MCF 10A (cell line): ENCODE measurements around the gene RAI1. TPM values are rescaled to one million over a fixed set of nuclear protein-coding genes. Genes with fewer than 3 reads are reported as not detected.
A peak's percentile ranks its signal among the peaks of the same experiment; 100 is the strongest.

Experiments used
- BruUV-seq: library from RNA; stranded (reverse); fragments of 400-500 nt; replicated peaks from 2 replicates; lab custom pipeline; 2021; lab: Mats Ljungman, UMichigan
- CTCF ChIA-PET: fragments of 300-600 bp; sonication (Branson Sonifier 250); formaldehyde crosslinking; extraction: SDS; loops from one replicate; lab custom pipeline; 2021; ENCODE audit warnings: antibody characterized with exemption, inconsistent platforms; lab: Yijun Ruan, JAX
- POLR2A ChIA-PET: fragments of 300-600, 350-650 bp; sonication (Branson Sonifier 250); formaldehyde crosslinking; extraction: SDS; loops from one replicate; lab custom pipeline; 2020; ENCODE audit warnings: antibody characterized with exemption, inconsistent platforms; lab: Yijun Ruan, JAX
- DNase-seq: peaks from one replicate; pipeline ENCODE4 v3.0.0-alpha.2; 2018; ENCODE audit not compliant: unreplicated experiment
- H3K27ac Mint-ChIP-seq: one replicate; pipeline ENCODE4 v1.8.0; 2022; ENCODE audit warnings: mild to moderate bottlenecking, low read depth, mixed read lengths; ENCODE audit not compliant: unreplicated experiment
- H3K27me3 Mint-ChIP-seq: one replicate; pipeline ENCODE4 v1.8.0; 2022; ENCODE audit warnings: mixed read lengths; ENCODE audit not compliant: insufficient read depth, unreplicated experiment
- H3K36me3 Mint-ChIP-seq: one replicate; pipeline ENCODE4 v1.8.0; 2022; ENCODE audit warnings: mild to moderate bottlenecking, moderate library complexity, mixed read lengths; ENCODE audit not compliant: insufficient read depth, unreplicated experiment
- H3K4me1 Mint-ChIP-seq: one replicate; pipeline ENCODE4 v1.8.0; 2022; ENCODE audit warnings: mixed read lengths; ENCODE audit not compliant: insufficient read depth, unreplicated experiment
- H3K4me3 Mint-ChIP-seq: one replicate; pipeline ENCODE4 v1.8.0; 2022; ENCODE audit warnings: mild to moderate bottlenecking, moderate library complexity, mixed read lengths; ENCODE audit not compliant: unreplicated experiment
- H3K9me3 Mint-ChIP-seq: one replicate; pipeline ENCODE4 v1.8.0; 2022; ENCODE audit warnings: mixed read lengths; ENCODE audit not compliant: unreplicated experiment
- intact Hi-C: fragments of 100-400 bp; cut with micrococcal nuclease; formaldehyde crosslinking; loops from 2 replicates; pipeline ENCODE4 v1.14.1; 2022
- total RNA-seq: library from RNA; stranded (reverse); gene quantifications from 2 replicates; pipeline ENCODE4 v1.2.3, GENCODE V29; 2022
- TF ChIP-seq, protein P1 (sequence below): fragments of 200-600 bp; IDR thresholded peaks from one replicate; pipeline ENCODE4 v1.8.0; 2022; ENCODE audit warnings: antibody characterized with exemption, mild to moderate bottlenecking; ENCODE audit not compliant: unreplicated experiment

Gene RAI1
- total RNA-seq, 1 experiment from 2014 or later: 30.4 TPM

DNA sequence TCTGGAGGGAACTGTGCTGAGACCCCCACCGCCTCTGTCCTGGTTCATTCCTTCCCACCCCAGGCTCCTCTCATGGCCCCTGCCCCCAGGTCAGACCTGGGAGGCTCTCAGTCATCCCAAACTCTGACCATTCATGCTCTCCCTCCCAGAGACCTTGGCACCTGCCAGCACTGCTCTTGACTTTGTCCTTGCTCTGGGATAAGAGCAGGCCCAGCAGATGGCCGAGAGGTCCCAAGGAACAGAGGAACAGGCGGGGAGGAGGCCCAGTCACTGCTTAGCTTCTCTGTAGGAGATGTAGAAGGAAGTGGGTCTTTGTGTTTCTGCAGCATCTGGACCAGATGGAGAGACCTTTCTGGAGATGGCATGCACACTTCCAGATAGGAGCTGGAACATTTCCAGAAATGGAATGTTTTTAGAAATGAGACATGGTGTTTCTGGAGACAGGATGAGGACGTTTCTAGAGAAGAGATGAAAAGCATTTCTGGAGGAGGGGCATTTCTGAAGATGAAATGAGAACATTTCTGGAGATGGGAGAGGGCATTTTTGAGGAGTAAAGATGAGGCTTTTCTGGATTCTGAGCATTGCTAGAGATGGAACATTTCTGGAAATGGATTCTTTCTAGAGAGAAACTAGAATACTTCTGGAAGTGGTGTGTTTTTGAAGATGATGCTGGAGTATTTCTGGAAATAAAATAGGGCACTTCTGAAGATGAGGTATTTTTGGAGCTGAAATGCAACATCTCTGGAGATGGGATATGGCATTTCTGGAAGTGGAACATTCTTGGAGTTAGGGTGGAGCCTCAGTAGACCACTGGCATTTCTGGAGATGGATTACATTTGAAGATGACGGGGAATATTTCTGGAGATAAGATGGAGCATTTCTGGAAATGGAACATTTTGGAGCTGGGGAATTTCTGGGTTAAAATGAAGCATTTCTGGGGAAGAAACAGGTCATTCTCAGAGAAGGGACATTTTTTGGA lies 55.2 kb downstream of the RAI1 start:
- CTCF ChIA-PET: interaction anchor here (0.7 kb wide), 1 partner anchor 13 kb away, joined by 3 read pairs; no protein-coding TSS in a partner anchor
- intact Hi-C loops: no loop called here
- no TSS peak for BruUV-seq
- POLR2A ChIA-PET: interaction anchor here (0.7 kb wide), 2 partner anchors 17 to 42 kb away, joined by 3 read pairs; no protein-coding TSS in a partner anchor
- H3K36me3 Mint-ChIP-seq: peaks cover 22% of the 10 kb centered on the region
- TF ChIP-seq, protein P1, sequence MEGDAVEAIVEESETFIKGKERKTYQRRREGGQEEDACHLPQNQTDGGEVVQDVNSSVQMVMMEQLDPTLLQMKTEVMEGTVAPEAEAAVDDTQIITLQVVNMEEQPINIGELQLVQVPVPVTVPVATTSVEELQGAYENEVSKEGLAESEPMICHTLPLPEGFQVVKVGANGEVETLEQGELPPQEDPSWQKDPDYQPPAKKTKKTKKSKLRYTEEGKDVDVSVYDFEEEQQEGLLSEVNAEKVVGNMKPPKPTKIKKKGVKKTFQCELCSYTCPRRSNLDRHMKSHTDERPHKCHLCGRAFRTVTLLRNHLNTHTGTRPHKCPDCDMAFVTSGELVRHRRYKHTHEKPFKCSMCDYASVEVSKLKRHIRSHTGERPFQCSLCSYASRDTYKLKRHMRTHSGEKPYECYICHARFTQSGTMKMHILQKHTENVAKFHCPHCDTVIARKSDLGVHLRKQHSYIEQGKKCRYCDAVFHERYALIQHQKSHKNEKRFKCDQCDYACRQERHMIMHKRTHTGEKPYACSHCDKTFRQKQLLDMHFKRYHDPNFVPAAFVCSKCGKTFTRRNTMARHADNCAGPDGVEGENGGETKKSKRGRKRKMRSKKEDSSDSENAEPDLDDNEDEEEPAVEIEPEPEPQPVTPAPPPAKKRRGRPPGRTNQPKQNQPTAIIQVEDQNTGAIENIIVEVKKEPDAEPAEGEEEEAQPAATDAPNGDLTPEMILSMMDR: no peak
- no peaks in the 10 kb centered on the region for H3K27me3 Mint-ChIP-seq
- no peaks in the 10 kb centered on the region for H3K9me3 Mint-ChIP-seq
- peak overlapping the region; percentile 36 for H3K27ac Mint-ChIP-seq
- H3K4me3 Mint-ChIP-seq: no peak overlapping the region
- H3K4me1 Mint-ChIP-seq: peaks cover 56% of the 10 kb centered on the region
- DNase-seq: no peak

DNA sequence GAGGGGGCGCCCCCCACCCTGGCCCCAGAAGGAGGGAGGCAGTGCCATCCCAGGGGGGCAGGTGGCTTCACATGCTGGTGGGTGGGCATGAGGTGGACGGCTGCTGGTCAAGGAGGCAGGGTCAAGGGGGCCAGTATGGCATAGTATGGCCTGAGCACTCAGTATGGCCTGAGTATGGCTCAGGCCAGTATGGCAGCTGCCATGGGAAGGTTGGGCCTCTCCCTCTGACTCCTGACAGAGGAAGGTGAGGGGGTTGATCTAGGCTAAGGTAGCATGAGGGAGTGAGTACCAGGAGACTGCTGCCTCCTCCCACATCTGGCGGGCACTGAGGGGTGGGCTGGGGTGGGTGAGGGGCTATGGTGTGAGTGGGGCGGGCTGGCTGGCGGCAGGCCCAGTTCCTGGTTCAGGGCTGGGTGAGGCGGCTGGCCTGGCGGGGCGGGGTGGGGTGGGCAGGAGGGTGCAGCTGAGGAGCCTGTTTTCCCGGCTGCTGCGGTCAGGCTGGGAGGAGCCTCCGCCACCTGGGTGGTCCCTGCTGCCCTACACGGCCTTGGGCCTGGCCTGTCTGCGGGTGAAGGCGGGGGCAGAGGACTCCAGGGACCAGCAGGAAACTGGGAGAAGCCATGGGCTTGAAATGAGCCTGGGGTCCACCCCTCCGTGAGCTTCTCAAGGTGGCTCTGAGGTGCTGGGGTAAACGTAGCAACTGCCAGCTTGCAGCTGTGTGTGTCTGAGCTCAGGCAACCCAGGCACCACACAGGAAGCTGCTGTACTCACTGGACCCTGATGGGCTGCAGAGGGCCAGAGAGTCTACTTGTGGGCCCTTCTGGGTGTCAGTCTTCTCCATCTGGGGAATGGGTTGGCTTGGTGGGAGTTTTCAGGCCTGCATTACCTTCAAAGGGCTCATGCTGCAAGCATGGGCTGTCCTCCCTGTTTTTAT lies 57.0 kb downstream of the RAI1 start:
- Mint-ChIP-seq H3K9me3 (no peaks in the 10 kb centered on the region), H3K4me1 (peaks cover 61% of the 10 kb centered on the region), H3K36me3 (peaks cover 12% of the 10 kb centered on the region), H3K27ac (peak overlapping the region; percentile 81), H3K27me3 (no peaks in the 10 kb centered on the region), H3K4me3 (peak overlapping the region; percentile 52)
- ChIA-PET CTCF (interaction anchor here (0.6 to 2.0 kb wide), 4 partner anchors 10 to 149 kb away, joined by 3 to 8 read pairs (median 3); no protein-coding TSS in a partner anchor), POLR2A (interaction anchor here (0.9 to 3.0 kb wide), 4 partner anchors 9 to 62 kb away, joined by 3 to 14 read pairs (median 4); no protein-coding TSS in a partner anchor)
- intact Hi-C loops: no loop called here
- TF ChIP-seq, protein P1: no peak
- no peak for DNase-seq
- no TSS peak for BruUV-seq

DNA sequence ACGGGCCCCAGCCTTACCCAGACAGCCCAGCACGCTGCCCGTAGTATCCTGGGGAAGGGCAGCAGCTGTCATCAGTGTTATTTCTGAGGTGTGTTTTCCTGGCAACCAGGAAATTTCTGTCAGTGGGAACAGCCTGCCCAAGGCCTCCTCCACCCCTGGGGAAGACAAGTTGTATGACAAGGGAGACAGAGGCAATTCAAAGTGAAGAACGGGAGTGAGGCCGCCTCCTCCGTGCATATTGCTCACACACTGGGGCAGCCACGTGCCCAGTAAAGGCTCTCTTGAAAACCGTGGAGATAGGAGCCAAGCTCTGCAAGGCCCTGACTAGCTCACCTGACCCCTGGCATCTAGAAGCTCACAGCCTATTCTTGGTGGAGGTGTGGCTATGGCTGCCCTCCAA lies 57.6 kb downstream of the RAI1 start:
- BruUV-seq: no TSS peak
- TF ChIP-seq, protein P1: no peak
- intact Hi-C loops: no loop called here
- peak overlapping the region; percentile 52 for H3K4me3 Mint-ChIP-seq
- no peaks in the 10 kb centered on the region for H3K9me3 Mint-ChIP-seq
- H3K36me3 Mint-ChIP-seq: peaks cover 12% of the 10 kb centered on the region
- no peaks in the 10 kb centered on the region for H3K27me3 Mint-ChIP-seq
- ChIA-PET CTCF (interaction anchor here (0.6 to 2.0 kb wide), 8 partner anchors 10 to 148 kb away, joined by 3 to 10 read pairs (median 3); no protein-coding TSS in a partner anchor), POLR2A (interaction anchor here (0.5 to 3.0 kb wide), 8 partner anchors 10 to 89 kb away, joined by 3 to 14 read pairs (median 4); no protein-coding TSS in a partner anchor)
- H3K27ac Mint-ChIP-seq: peak overlapping the region; percentile 81
- peak; percentile 52 for DNase-seq
- peaks cover 59% of the 10 kb centered on the region for H3K4me1 Mint-ChIP-seq
